ENCODE measurements around the gene RABIF.

DNA sequence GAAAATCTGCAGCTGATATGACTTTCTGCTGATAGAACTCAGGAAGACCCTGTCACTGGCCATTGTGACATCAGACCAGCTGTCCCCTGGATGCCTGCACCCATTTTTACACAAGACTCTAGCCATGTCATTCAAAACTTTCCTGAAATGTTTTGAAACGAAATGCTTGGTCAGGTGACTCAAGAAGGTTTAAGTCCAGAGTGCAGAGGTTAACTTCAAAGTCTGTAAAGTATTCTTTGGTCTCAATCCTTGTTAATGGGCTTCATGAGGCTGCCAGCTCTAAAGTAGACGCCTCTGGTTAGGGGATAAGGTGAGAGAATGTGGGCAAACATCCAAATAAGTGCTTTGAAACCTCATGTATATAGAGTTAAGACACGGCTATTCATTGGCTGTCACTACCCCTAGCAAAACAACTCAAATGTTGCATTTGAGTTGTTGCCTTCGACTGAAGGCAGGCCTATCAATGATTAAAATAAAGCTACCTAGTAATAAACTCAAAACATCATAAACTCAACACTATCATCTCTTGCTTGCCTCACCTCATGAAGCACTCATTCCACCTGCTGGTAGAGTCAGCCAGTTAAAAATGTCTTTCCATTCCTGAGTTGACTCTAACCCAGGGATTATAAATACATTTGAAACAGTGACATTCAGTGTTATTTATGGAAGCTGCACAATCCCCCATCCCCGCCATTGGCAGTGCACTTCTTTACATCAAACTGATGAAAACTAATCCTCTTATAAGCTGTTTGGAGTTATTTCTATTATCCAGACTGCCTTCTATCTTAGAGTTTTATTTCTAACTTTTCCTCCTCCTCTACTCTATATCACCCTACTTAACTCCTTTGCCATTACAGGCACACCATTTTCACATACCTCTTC lies 26.0 kb downstream of the RABIF start:
- TF ChIP-seq, protein P1, sequence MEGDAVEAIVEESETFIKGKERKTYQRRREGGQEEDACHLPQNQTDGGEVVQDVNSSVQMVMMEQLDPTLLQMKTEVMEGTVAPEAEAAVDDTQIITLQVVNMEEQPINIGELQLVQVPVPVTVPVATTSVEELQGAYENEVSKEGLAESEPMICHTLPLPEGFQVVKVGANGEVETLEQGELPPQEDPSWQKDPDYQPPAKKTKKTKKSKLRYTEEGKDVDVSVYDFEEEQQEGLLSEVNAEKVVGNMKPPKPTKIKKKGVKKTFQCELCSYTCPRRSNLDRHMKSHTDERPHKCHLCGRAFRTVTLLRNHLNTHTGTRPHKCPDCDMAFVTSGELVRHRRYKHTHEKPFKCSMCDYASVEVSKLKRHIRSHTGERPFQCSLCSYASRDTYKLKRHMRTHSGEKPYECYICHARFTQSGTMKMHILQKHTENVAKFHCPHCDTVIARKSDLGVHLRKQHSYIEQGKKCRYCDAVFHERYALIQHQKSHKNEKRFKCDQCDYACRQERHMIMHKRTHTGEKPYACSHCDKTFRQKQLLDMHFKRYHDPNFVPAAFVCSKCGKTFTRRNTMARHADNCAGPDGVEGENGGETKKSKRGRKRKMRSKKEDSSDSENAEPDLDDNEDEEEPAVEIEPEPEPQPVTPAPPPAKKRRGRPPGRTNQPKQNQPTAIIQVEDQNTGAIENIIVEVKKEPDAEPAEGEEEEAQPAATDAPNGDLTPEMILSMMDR (IDR thresholded peaks at IDR 0.05; ENCODE audit: borderline replicate concordance, extremely low read depth, low read length, poor library complexity, severe bottlenecking): no peak
- TF ChIP-seq EZH2 (IDR thresholded peaks at IDR 0.05; ENCODE audit: borderline replicate concordance, low read depth, low read length, severe bottlenecking): no peak

Measured in DND-41 (cell line).